GM23338 (cell line): ENCODE data around the gene C12orf43. TPM values are rescaled to one million over a fixed set of nuclear protein-coding genes. Genes with fewer than 3 reads are reported as not detected.

Experiments used
- ATAC-seq: fragments of 200-7000 bp; cut with Tn5 transposase; 3 replicates; pipeline ENCODE4 v1.9.1; 2020
- DNase-seq: peaks from one replicate; pipeline ENCODE4 v3.0.0-alpha.2; 2015; ENCODE audit warnings: low spot score
- H2AFZ ChIP-seq: fragments of 200-600 bp; sonication (generic); 2 replicates; pipeline ENCODE4 v1.8.0; 2016; ENCODE audit warnings: antibody characterized with exemption, mild to moderate bottlenecking, moderate library complexity
- H3F3A ChIP-seq: fragments of 200-600 bp; sonication (generic); replicated peaks from 2 replicates; pipeline ENCODE4 v1.8.0; 2017; ENCODE audit warnings: antibody characterized with exemption, mixed run types, low read depth
- H3K27ac ChIP-seq: fragments of 200-600 bp; sonication (generic); 2 replicates; pipeline ENCODE4 v1.6.1; 2016; ENCODE audit warnings: low read depth
- H3K27me3 ChIP-seq: fragments of 200-600 bp; sonication (generic); 2 replicates; pipeline ENCODE4 v1.8.0; 2016; ENCODE audit warnings: mild to moderate bottlenecking, mixed run types, moderate library complexity; ENCODE audit not compliant: insufficient read depth
- H3K36me3 ChIP-seq: fragments of 200-600 bp; sonication (generic); 2 replicates; pipeline ENCODE4 v1.8.0; 2016; ENCODE audit warnings: mild to moderate bottlenecking; ENCODE audit not compliant: insufficient read depth
- H3K4me1 ChIP-seq: fragments of 200-600 bp; sonication (generic); 2 replicates; pipeline ENCODE4 v1.8.0; 2016; ENCODE audit warnings: mild to moderate bottlenecking, moderate library complexity; ENCODE audit not compliant: insufficient read depth
- H3K4me2 ChIP-seq: fragments of 200-600 bp; sonication (generic); 2 replicates; pipeline ENCODE4 v1.7.1; 2017; ENCODE audit warnings: mixed run types
- H3K4me3 ChIP-seq: fragments of 200-600 bp; sonication (generic); 2 replicates; pipeline ENCODE4 v1.6.1; 2016; ENCODE audit warnings: mixed run types
- H3K79me2 ChIP-seq: fragments of 200-600 bp; sonication (generic); replicated peaks from 2 replicates; pipeline ENCODE4 v1.8.0; 2017; ENCODE audit warnings: mild to moderate bottlenecking; ENCODE audit not compliant: insufficient read depth
- H3K9me2 ChIP-seq: fragments of 200-600 bp; sonication (generic); 2 replicates; pipeline ENCODE4 v1.8.0; 2017; ENCODE audit not compliant: insufficient read depth
- H4K20me1 ChIP-seq: fragments of 200-600 bp; sonication (generic); replicated peaks from 2 replicates; pipeline ENCODE4 v1.8.0; 2017; ENCODE audit warnings: mild to moderate bottlenecking; ENCODE audit not compliant: insufficient read depth
- H3K27ac Mint-ChIP-seq: 2 replicates; pipeline ENCODE4 v1.8.0; 2020; ENCODE audit warnings: inconsistent platforms, mild to moderate bottlenecking, moderate library complexity, mixed read lengths
- H3K27me3 Mint-ChIP-seq: 3 replicates; pipeline ENCODE4 v1.8.0; 2022; ENCODE audit warnings: low read depth, mild to moderate bottlenecking, moderate library complexity, mixed read lengths, inconsistent platforms; ENCODE audit not compliant: insufficient read depth, poor library complexity
- H3K36me3 Mint-ChIP-seq: 3 replicates; pipeline ENCODE4 v1.8.0; 2021; ENCODE audit warnings: low read depth, mild to moderate bottlenecking, inconsistent platforms, moderate library complexity, mixed read lengths
- H3K4me1 Mint-ChIP-seq: 3 replicates; pipeline ENCODE4 v1.8.0; 2020; ENCODE audit warnings: mild to moderate bottlenecking, inconsistent platforms, mixed read lengths
- H3K4me3 Mint-ChIP-seq: 3 replicates; pipeline ENCODE4 v1.8.0; 2021; ENCODE audit warnings: moderate library complexity, mild to moderate bottlenecking, inconsistent platforms, mixed read lengths
- H3K9me3 Mint-ChIP-seq: 3 replicates; pipeline ENCODE4 v1.8.0; 2020; ENCODE audit warnings: moderate library complexity, mild to moderate bottlenecking, inconsistent platforms, mixed read lengths
- CREB1 ChIP-seq: fragments of 250-450 bp; sonication (Bioruptor Pico); IDR thresholded peaks from 2 replicates; pipeline ENCODE4 v1.5.0; 2020; ENCODE audit warnings: low read depth, mild to moderate bottlenecking, moderate library complexity
- CTCF ChIP-seq, 2 experiments: fragments of 200-600 bp in 1 of 2; sonication (generic) in 1 of 2; conservative IDR thresholded peaks; 2 replicates each; pipeline versions ENCODE4 v1.5.1 to v1.6.1; 2016 to 2017; ENCODE audit warnings: antibody characterized with exemption in 2 of 2, low read depth in 2 of 2, mild to moderate bottlenecking in 2 of 2, moderate library complexity in 1 of 2
- EZH2phosphoT487 ChIP-seq: fragments of 200-600 bp; sonication (generic); IDR thresholded peaks from one replicate; pipeline ENCODE4 v1.8.1; 2018; ENCODE audit warnings: antibody characterized with exemption; ENCODE audit not compliant: unreplicated experiment
- JUNB ChIP-seq: IDR thresholded peaks from one replicate; pipeline ENCODE4 v1.6.1; 2016; ENCODE audit warnings: antibody characterized with exemption; ENCODE audit not compliant: unreplicated experiment
- NANOG ChIP-seq: IDR thresholded peaks from 2 replicates; pipeline ENCODE4 v1.6.1; 2016; ENCODE audit warnings: antibody characterized with exemption, borderline replicate concordance
- POLR2AphosphoS5 ChIP-seq: IDR thresholded peaks from 2 replicates; pipeline ENCODE4 v1.6.1; 2016; ENCODE audit warnings: antibody characterized with exemption, low read depth
- REST ChIP-seq: IDR thresholded peaks from one replicate; pipeline ENCODE4 v1.6.1; 2018; ENCODE audit warnings: antibody characterized with exemption; ENCODE audit not compliant: unreplicated experiment
- ZNF331 ChIP-seq: fragments of 250-450 bp; sonication (Bioruptor Pico); IDR thresholded peaks from 2 replicates; pipeline ENCODE4 v1.5.0; 2020; ENCODE audit warnings: low read depth, mild to moderate bottlenecking, moderate library complexity
- ZNF462 ChIP-seq: fragments of 250-450 bp; sonication (Bioruptor Pico); IDR thresholded peaks from 2 replicates; pipeline ENCODE4 v1.5.0; 2020; ENCODE audit warnings: mild to moderate bottlenecking, moderate library complexity
- polyA plus RNA-seq: library from polyadenylated mRNA; unstranded; fragments of >200 nt; fragmentation: Nextera tagmentation; extraction: Ambion mirVana; gene quantifications from 2 replicates; pipeline ENCODE4 v1.2.1, GENCODE V29; 2016
- total RNA-seq: library from RNA; depleted of rRNA; stranded (reverse); fragments of >200 nt; shearing (Covaris generic); gene quantifications from 2 replicates; pipeline ENCODE4 v1.2.3, GENCODE V29; 2014

Gene C12orf43
- total and polyA plus RNA-seq, 2 experiments from 2014 or later = 15.2 to 20.7 TPM

GRCh38 chr12:121053706-121054105 lies 37.4 kb upstream of the C12orf43 start:
- Histone ChIP-seq H3K9me2 (no peaks in the 10 kb centered on the region), H3K4me2 (no peak overlapping the region), H3K4me1 (no peaks in the 10 kb centered on the region), H4K20me1 (no peaks in the 10 kb centered on the region), H3K36me3 (no peaks in the 10 kb centered on the region), H3K27ac (no peak overlapping the region), H3K4me3 (no peak overlapping the region), H3K79me2 (no peaks in the 10 kb centered on the region), H2AFZ (no peak overlapping the region), H3K27me3 (no peaks in the 10 kb centered on the region), H3F3A (no peaks in the 10 kb centered on the region)
- Mint-ChIP-seq H3K4me3 (no peak overlapping the region), H3K27me3 (no peaks in the 10 kb centered on the region), H3K4me1 (no peaks in the 10 kb centered on the region), H3K36me3 (no peaks in the 10 kb centered on the region), H3K9me3 (no peaks in the 10 kb centered on the region), H3K27ac (no peak overlapping the region)
- ATAC-seq (no peak), DNase-seq (no peak)
- TF ChIP-seq ZNF462 = no peak
- no peak for TF ChIP-seq EZH2phosphoT487

- Histone ChIP-seq H3K36me3 (no peaks in the 10 kb centered on the region), H3K4me3 (no peak overlapping the region), H3K9me2 (no peaks in the 10 kb centered on the region), H3K4me2 (no peak overlapping the region), H3K4me1 (no peaks in the 10 kb centered on the region), H3K79me2 (no peaks in the 10 kb centered on the region), H4K20me1 (no peaks in the 10 kb centered on the region), H3K27ac (no peak overlapping the region), H3K27me3 (no peaks in the 10 kb centered on the region), H2AFZ (no peak overlapping the region), H3F3A (no peaks in the 10 kb centered on the region)
- DNase-seq = no peak
- Mint-ChIP-seq H3K4me3 (no peak overlapping the region), H3K27me3 (peaks cover 2% of the 10 kb centered on the region), H3K4me1 (no peaks in the 10 kb centered on the region), H3K9me3 (no peaks in the 10 kb centered on the region), H3K36me3 (no peaks in the 10 kb centered on the region), H3K27ac (no peak overlapping the region)
- TF ChIP-seq JUNB = no peak
- no peak for TF ChIP-seq CREB1 (CRISPR knock-in tag)
- no peak for TF ChIP-seq REST
- no peak for TF ChIP-seq EZH2phosphoT487
- TF ChIP-seq ZNF331 = no peak
- no peak for TF ChIP-seq NANOG
- no peak for TF ChIP-seq POLR2AphosphoS5
- no peak for TF ChIP-seq CTCF (conservative IDR thresholded peaks at IDR 0.05; ENCODE audit: low read depth in 2 of 2)
- no peak for ATAC-seq
Measured at GRCh38 chr12:121050725-121051124, 34.4 kb upstream of the C12orf43 start.
